Activated CD8-positive, alpha-beta memory T cell treated with anti-CD3 and anti-CD28 coated beads, Interleukin-2, amount 50 U/mL, for 48 hours (primary cell): Measurements from ENCODE around the gene ATP1B2.

ENCODE experiments used
- DNase-seq: peaks from one replicate; pipeline ENCODE4 v3.0.0-alpha.2; 2020

The ATP1B2 gene

DNA sequence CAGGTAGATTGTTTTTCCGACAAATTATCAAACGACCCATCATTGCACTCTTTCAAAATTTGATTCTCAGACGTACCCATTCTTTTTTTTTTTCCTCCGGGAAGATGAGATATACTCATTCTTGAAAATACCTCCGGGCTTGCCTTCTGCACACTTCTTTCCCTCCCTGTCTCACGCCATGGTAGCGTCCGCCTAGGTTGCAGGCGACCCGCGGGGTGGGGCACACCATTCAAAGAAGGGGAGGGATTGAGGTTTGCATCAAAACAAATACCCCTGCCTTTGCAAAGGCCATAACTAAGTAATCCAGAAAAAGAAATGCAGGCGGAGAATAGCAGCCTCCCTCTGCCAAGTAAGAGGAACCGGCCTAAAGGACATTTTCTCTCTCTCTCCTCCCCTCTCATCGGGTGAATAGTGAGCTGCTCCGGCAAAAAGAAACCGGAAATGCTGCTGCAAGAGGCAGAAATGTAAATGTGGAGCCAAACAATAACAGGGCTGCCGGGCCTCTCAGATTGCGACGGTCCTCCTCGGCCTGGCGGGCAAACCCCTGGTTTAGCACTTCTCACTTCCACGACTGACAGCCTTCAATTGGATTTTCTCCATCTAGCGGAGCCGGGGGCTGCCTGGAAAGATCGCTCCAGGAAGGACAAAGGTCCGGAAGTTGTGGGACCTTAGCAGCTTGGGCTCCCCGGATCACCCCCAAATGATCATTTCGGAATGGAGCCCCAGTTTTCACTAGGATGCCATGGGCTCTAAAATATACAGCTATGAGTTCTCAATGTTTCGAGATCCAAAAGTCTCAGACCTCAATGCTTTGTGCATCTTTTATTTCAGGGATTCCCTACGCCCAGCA, 35.7 kb downstream of the ATP1B2 start:
- peak; percentile 83 for DNase-seq

- DNase-seq: peak; percentile 90
These were observed 36.6 kb downstream of the ATP1B2 start, which contains the start of gene TP53 for GRCh38 chr17:7687072-7687907. Gene TP53 (minus strand): TSS chr17:7687490. CDS start chr17:7676594, 10,896 bp downstream.

- peak; percentile 98 for DNase-seq
These were observed 37.4 kb downstream of the ATP1B2 start, which contains the start of gene WRAP53 for GRCh38 chr17:7687908-7688807. Gene WRAP53 (plus strand): TSS chr17:7688477. CDS start chr17:7688649, 172 bp downstream.

DNA sequence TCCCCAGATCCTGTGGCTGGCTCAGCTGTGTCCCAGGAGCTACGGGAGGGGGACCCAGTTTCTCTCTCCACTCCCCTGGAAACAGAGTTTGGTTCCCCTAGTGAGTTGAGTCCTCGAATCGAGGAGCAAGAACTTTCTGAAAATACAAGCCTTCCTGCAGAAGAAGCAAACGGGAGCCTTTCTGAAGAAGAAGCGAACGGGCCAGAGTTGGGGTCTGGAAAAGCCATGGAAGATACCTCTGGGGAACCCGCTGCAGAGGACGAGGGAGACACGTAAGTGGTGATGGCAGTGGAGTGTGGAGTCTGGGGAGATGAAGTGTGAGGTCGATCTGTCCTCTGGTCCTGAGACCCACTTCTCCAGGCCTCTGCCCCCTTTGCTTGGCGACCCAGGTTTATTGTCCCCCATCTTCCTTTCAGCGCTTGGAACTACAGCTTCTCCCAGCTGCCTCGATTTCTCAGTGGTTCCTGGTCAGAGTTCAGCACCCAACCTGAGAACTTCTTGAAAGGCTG, 38.1 kb downstream of the ATP1B2 start:
- no peak for DNase-seq

DNA sequence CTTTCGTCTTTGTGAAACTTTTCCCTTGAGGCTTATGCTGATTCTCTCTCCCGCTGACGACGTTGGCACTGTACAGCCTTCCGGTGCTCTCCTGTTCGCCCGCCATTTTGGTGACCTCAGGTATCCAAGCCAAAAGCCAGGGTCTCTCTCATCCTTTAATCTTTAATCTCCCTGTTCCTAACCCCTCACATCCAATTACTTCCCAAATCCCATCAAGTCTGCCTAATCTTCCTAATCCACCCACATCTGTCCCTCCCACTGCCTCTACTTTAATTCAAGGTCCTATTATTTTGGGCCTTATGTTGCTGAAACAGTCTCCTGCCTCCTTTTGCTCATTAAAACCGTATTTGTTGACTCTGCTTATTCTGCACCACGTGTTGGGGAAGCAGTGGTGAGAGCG, 44.9 kb downstream of the ATP1B2 start:
- DNase-seq: no peak

- no peak for DNase-seq
These were observed 47.3 kb downstream of the ATP1B2 start for GRCh38 chr17:7697828-7698588.

DNA sequence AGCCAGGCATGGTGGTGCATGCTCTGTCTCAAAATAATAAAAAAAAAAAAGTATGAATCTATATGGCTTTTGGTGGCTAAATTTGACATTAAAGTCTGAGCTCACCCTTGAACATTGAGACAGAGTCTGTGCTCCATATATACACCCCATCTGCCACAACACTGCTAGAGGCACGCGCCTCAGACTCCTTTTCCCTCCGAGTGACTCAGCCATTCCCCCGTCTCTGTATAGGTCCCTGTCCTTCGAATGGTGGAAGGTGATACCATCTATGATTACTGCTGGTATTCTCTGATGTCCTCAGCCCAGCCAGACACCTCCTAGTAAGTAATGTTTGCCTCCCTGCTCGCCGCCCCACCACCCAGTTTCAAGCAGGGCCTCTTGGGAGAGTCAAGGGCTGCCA, 49.8 kb downstream of the ATP1B2 start:
- DNase-seq: no peak

GRCh38 chr17:7701681-7702080, 51.0 kb downstream of the ATP1B2 start:
- DNase-seq: no peak

DNA sequence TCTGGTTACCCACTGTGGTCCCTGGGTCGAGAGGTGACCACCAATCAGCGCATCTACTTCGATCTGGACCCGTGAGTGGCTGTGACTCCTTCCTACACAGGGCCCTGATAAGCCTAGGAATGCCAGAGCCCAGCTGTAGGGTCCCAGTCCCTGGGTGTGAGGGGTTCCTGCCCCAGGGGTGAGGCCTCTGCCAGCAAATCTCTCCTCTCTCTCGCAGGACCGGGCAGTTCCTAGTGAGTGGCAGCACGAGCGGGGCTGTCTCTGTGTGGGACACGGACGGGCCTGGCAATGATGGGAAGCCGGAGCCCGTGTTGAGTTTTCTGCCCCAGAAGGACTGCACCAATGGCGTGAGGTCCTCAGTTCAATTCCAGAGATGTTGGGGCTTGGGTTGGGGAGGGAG, 52.0 kb downstream of the ATP1B2 start:
- DNase-seq: no peak

- no peak for DNase-seq
These were observed 53.1 kb downstream of the ATP1B2 start for GRCh38 chr17:7703584-7704479.

- no peak for DNase-seq
These were observed 54.0 kb downstream of the ATP1B2 start, which contains the start of gene EFNB3 for GRCh38 chr17:7704601-7705268. Gene EFNB3 (plus strand): TSS chr17:7705202. CDS start chr17:7705599, 397 bp downstream.

DNA sequence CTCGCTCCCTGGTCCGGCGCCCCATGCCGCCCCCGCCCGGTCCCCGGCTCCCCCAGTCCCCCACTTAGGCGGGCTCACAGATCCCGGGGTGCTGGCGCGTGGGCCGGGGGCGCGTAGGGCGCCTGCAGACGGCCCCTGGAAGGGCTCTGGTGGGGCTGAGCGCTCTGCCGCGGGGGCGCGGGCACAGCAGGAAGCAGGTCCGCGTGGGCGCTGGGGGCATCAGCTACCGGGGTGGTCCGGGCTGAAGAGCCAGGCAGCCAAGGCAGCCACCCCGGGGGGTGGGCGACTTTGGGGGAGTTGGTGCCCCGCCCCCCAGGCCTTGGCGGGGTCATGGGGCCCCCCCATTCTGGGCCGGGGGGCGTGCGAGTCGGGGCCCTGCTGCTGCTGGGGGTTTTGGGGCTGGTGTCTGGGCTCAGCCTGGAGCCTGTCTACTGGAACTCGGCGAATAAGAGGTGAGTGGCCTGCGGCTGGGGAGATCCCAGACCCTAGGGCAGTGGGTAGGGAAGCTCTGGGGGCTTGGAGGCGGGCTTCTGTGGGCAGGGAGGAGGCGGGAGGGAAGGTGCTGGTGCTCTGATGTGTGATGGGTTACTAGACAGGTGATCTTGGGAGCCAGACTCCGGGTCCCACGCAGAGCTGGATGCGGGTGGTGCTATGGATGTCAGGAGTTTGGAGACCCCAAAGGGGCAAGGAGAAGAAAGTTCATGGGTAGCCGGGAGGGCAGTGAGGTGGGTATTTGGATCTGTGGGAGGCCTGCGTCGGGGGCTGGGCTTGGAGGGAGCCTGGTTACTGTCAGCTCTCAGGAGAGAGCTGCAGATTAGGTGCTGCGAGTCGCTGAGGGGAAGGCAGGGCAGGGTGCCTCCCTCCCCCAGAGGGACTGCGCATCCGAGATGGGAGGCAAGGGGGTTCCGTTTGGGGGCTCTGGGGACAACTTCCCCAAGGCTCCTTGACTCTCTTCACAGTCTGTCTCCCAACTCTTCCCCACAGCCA, 54.8 kb downstream of the ATP1B2 start:
- no peak for DNase-seq

GRCh38 chr17:7706631-7707354, 56.1 kb downstream of the ATP1B2 start:
- DNase-seq: no peak
